Measurements from ENCODE around the gene MYH11.

MYH11 gene

DNA sequence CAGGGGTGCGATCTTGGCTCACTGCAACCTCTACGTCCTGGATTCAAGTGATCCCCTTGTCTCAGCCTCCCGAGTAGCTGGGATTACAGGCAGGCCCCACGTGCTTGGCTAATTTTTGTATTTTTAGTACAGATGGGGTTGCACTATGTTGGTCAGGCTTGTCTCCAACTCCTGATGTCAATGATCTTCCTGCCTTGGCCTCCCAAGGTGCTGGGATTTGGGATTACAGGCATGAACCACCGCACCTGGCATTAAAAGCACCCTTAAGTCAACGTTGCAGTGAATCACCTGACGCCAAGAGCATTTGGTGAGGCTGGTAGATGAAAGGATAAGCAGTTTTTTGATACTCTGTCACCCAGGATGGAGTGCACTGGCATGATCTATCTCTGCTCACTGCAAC lies 147.8 kb downstream of the MYH11 start:
- no peak overlapping the region for H3K4me3 ChIP-seq (ENCODE audit: low read depth, low read length)
- TF ChIP-seq, protein P1, sequence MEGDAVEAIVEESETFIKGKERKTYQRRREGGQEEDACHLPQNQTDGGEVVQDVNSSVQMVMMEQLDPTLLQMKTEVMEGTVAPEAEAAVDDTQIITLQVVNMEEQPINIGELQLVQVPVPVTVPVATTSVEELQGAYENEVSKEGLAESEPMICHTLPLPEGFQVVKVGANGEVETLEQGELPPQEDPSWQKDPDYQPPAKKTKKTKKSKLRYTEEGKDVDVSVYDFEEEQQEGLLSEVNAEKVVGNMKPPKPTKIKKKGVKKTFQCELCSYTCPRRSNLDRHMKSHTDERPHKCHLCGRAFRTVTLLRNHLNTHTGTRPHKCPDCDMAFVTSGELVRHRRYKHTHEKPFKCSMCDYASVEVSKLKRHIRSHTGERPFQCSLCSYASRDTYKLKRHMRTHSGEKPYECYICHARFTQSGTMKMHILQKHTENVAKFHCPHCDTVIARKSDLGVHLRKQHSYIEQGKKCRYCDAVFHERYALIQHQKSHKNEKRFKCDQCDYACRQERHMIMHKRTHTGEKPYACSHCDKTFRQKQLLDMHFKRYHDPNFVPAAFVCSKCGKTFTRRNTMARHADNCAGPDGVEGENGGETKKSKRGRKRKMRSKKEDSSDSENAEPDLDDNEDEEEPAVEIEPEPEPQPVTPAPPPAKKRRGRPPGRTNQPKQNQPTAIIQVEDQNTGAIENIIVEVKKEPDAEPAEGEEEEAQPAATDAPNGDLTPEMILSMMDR (IDR thresholded peaks at IDR 0.05; ENCODE audit: borderline replicate concordance, insufficient read depth, low read depth, low read length), result no peak

DNA sequence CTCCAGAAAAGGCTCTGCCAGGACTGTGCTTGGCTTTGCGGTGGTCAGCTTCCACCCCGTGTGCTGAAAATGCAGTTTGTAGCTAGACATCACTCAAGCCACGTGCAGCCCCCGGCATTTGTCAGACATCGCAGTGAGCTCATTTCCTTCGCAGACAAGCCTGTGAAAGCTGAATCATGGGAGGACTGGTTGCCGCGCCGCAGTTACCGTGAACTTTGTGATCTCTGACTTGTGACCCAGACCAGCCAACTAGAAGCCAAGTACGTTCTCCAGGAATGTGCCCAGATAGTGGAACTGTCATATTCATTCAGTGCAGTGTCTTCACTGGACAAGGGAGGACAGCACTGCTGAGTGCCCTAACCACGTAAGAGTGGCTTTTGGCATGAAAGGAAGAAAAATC lies 148.7 kb downstream of the MYH11 start:
- no peak overlapping the region for H3K4me3 ChIP-seq (ENCODE audit: low read depth, low read length)
- TF ChIP-seq, protein P1 (IDR thresholded peaks at IDR 0.05; ENCODE audit: borderline replicate concordance, insufficient read depth, low read depth, low read length), result no peak

DNA sequence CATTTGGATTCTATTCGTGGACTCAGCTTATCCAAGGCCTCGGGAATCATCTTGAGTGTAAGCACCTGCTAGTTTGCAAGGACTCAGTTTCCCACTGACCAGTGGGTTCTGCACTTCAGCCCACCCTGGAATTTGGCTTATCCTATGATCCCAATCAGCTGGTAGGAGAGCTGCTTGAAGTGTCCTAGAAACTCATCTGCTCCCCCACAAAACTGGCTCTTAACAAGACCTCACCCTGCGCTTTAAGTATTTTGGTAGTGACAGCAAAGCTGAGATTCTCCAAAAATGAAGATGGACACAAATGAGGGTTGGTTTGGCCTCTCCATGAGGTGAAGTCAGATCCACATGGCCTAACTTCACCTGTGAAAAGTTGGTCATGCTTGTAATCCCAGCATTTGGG lies 149.5 kb downstream of the MYH11 start:
- TF ChIP-seq, protein P1 (IDR thresholded peaks at IDR 0.05; ENCODE audit: borderline replicate concordance, insufficient read depth, low read depth, low read length), result no peak
- no peak overlapping the region for H3K4me3 ChIP-seq (ENCODE audit: low read depth, low read length)

DNA sequence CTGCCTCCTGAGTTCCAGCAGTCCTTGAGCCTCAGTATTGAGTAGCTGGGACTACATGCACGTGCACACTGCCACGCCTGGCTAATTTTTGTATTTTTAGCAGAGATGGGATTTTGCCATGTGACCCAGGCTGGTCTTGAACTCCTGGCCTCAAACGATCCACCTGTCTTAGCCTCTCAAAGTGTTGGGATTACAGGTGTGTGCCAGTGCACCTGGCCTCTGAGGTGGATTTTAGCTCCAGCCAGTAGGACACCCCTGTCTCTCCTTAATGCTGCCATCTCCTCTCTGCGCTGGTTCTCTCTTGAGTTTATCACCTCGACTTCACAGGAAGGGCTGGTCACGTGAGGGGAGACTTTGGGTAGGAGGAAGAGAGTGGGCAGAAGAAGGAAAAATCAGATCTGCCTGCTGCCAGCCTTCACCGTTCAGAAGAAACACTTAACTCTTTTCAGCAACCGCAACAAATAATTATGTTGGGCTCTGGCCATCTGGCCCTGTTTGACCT lies 151.7 kb downstream of the MYH11 start:
- no peak overlapping the region for H3K4me3 ChIP-seq (ENCODE audit: low read depth, low read length)
- TF ChIP-seq, protein P1 (IDR thresholded peaks at IDR 0.05; ENCODE audit: borderline replicate concordance, insufficient read depth, low read depth, low read length), result no peak

DNA sequence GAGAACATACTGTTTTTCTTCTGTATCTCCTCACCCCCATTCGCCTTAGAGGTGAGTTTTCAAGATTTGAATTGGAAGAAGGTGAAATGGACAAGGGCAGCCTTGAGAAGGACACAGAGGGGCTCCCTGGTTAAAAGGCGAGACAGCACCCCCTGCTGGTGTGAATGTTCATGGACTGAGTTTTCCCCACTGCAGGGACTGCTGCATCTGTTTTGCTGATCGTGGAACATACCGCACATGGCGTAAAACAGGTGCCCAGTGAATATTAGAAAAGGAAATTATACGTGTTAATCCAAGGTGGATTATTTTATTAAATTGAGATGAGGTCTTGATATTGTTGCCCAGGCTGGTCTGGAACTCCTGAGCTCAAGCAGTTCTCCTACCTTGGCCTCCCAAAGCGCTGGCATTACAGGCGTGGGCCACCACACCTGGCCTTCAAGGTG lies 152.3 kb downstream of the MYH11 start:
- TF ChIP-seq, protein P1 (IDR thresholded peaks at IDR 0.05; ENCODE audit: borderline replicate concordance, insufficient read depth, low read depth, low read length), result peak; percentile 74
- no peak overlapping the region for H3K4me3 ChIP-seq (ENCODE audit: low read depth, low read length)

DNA sequence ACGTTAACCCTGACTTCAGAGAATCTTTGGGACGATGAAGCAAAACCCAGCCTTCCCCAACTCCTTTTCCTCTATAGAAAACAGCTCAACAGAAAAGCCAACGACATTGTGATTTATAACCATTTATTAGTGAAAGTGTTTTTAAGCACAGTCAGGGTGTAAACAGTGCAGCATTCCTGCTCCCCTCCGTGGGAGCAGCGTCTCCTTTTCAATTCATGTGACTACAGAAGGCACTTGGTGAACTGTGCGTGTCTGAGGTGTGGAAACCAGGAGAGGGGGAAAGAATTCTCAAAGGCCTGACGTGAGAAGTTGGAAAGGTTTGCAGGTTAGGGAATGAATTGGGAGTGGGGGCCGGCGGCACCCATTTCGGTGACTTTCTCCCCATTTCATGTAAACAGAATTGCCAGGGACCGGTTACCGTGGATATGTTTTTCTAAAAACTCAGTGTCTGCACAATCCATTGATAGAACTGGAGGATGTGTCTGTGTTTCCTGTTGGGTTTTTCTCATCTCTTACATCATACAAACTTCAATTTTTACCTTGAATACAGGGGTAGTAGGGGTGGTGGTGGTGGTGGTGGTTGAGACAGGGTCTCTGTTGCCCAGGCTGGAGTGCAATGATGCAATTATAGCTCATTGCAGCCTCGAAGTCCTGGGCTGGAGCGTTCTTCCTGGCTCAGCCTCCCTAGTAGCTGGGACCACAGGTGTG lies 153.6 kb downstream of the MYH11 start:
- TF ChIP-seq, protein P1 (IDR thresholded peaks at IDR 0.05; ENCODE audit: borderline replicate concordance, insufficient read depth, low read depth, low read length), result no peak
- no peak overlapping the region for H3K4me3 ChIP-seq (ENCODE audit: low read depth, low read length)

All from GM12875 (cell line).